Stimulated activated CD4-positive, alpha-beta T cell treated with anti-CD3 and anti-CD28 coated beads, Interleukin-12 subunit alpha, Interleukin-12 subunit beta, amount 100 ng/mL, for 4 hours (primary cell): ENCODE data around the gene CD46.
"Not testable (repeated sequence)": the region's sequence is repeated elsewhere in the genome, so short reads cannot be mapped to it uniquely, and the experiment has no call there.

Source experiments
- DNase-seq: peaks from one replicate; pipeline ENCODE4 v3.0.0-alpha.2; 2020

Gene CD46

GRCh38 chr1:207751463-207751789, 428 bp upstream of the CD46 start:
- DNase-seq = not testable (repeated sequence)

GRCh38 chr1:207752456-207752998, 673 bp downstream of the CD46 start:
- DNase-seq = peak; percentile 16

GRCh38 chr1:207753611-207754010, 1.8 kb downstream of the CD46 start:
- DNase-seq = no peak

GRCh38 chr1:207754011-207754410, 2.2 kb downstream of the CD46 start:
- no peak for DNase-seq

- DNase-seq = no peak
Observed at GRCh38 chr1:207754974-207755700, 3.3 kb downstream of the CD46 start.

- DNase-seq = no peak
Observed at GRCh38 chr1:207755846-207756693, 4.2 kb downstream of the CD46 start.

- no peak for DNase-seq
Observed at GRCh38 chr1:207762622-207763021, 10.8 kb downstream of the CD46 start.

- no peak for DNase-seq
Observed at GRCh38 chr1:207763091-207763490, 11.2 kb downstream of the CD46 start.

- no peak for DNase-seq
Observed at GRCh38 chr1:207763972-207764371, 12.1 kb downstream of the CD46 start.

- no peak for DNase-seq
Observed at GRCh38 chr1:207766569-207766968, 14.7 kb downstream of the CD46 start.

- DNase-seq = not testable (repeated sequence)
Observed at GRCh38 chr1:207770514-207770913, 18.7 kb downstream of the CD46 start.

- not testable (repeated sequence) for DNase-seq
Observed at GRCh38 chr1:207776045-207776444, 24.2 kb downstream of the CD46 start.

GRCh38 chr1:207777412-207777811, 25.6 kb downstream of the CD46 start:
- not testable (repeated sequence) for DNase-seq

- DNase-seq = no peak
Observed at GRCh38 chr1:207779008-207779407, 27.2 kb downstream of the CD46 start.

GRCh38 chr1:207781312-207781711, 29.5 kb downstream of the CD46 start:
- no peak for DNase-seq

GRCh38 chr1:207787776-207788175, 35.9 kb downstream of the CD46 start:
- DNase-seq = no peak

GRCh38 chr1:207789386-207789785, 37.5 kb downstream of the CD46 start:
- DNase-seq = no peak

GRCh38 chr1:207789792-207790787, 38.2 kb downstream of the CD46 start:
- DNase-seq = no peak

- DNase-seq = no peak
Observed at GRCh38 chr1:207791290-207791689, 39.4 kb downstream of the CD46 start.

GRCh38 chr1:207793327-207793726, 41.5 kb downstream of the CD46 start:
- no peak for DNase-seq

GRCh38 chr1:207794861-207795260, 43.0 kb downstream of the CD46 start:
- no peak for DNase-seq

GRCh38 chr1:207797229-207797973, 45.5 kb downstream of the CD46 start:
- DNase-seq = peak; percentile 77
